ENCODE results near the gene AIF1. TPM values are rescaled to one million over a fixed set of nuclear protein-coding genes. Genes with fewer than 3 reads are reported as not detected.

AIF1 gene
- total RNA-seq, 1 experiment from 2014 or later, result not detected

- H3K4me3 ChIP-seq (ENCODE audit: low read length), result no peak overlapping the region
- no peak overlapping the region for H2AFZ ChIP-seq (ENCODE audit: low read length)
- POLR2A ChIA-PET (ENCODE audit: unreplicated experiment), result no interaction called here
- no peaks in the 10 kb centered on the region for H3K79me2 ChIP-seq (ENCODE audit: low read length)
- H3K4me2 ChIP-seq (ENCODE audit: low read length), result no peak overlapping the region
- no peak overlapping the region for H3K9ac ChIP-seq (ENCODE audit: low read length)
- intact Hi-C loops (cut with micrococcal nuclease), result no loop called here
- H3K27ac ChIP-seq (ENCODE audit: low read length), result no peak overlapping the region
- no peaks in the 10 kb centered on the region for H4K20me1 ChIP-seq (ENCODE audit: low read length)
- no TSS peak for BruUV-seq (replicated peaks)
- peaks cover 14% of the 10 kb centered on the region for H3F3A ChIP-seq (ENCODE audit: low read length, unreplicated experiment)
- CTCF ChIA-PET, result no interaction called here
- no peaks in the 10 kb centered on the region for H3K9me3 ChIP-seq (ENCODE audit: low read length)
- H3K27me3 ChIP-seq (ENCODE audit: low read length), result no peaks in the 10 kb centered on the region
- TF ChIP-seq EZH2 (IDR thresholded peaks at IDR 0.05; ENCODE audit: low read length, unreplicated experiment), result no peak
- peaks cover 44% of the 10 kb centered on the region for H3K36me3 ChIP-seq (ENCODE audit: low read depth, low read length)
- no peaks in the 10 kb centered on the region for H3K4me1 ChIP-seq (ENCODE audit: insufficient read depth, low read length)
- no peaks in the 10 kb centered on the region for H3K9me2 ChIP-seq (replicated peaks; ENCODE audit: low read length)
- no peak for ATAC-seq
- no peak for DNase-seq
These were observed 26.3 kb downstream of the AIF1 start for GRCh38 chr6:31641370-31641769.

GRCh38 chr6:31642798-31643570 is 27.9 kb downstream of the AIF1 start:
- Histone ChIP-seq H3K9me2 (replicated peaks; ENCODE audit: low read length) (no peaks in the 10 kb centered on the region), H3K9ac (ENCODE audit: low read length) (no peak overlapping the region), H2AFZ (ENCODE audit: low read length) (no peak overlapping the region), H4K20me1 (ENCODE audit: low read length) (no peaks in the 10 kb centered on the region), H3F3A (ENCODE audit: low read length, unreplicated experiment) (peaks cover 10% of the 10 kb centered on the region), H3K9me3 (ENCODE audit: low read length) (no peaks in the 10 kb centered on the region), H3K4me2 (ENCODE audit: low read length) (no peak overlapping the region), H3K27ac (ENCODE audit: low read length) (no peak overlapping the region), H3K36me3 (ENCODE audit: low read depth, low read length) (peaks cover 38% of the 10 kb centered on the region), H3K79me2 (ENCODE audit: low read length) (no peaks in the 10 kb centered on the region), H3K4me1 (ENCODE audit: insufficient read depth, low read length) (no peaks in the 10 kb centered on the region), H3K4me3 (ENCODE audit: low read length) (no peak overlapping the region), H3K27me3 (ENCODE audit: low read length) (no peaks in the 10 kb centered on the region)
- ATAC-seq (no peak), DNase-seq (no peak)
- POLR2A ChIA-PET (ENCODE audit: unreplicated experiment), result interaction anchor here (0.6 kb wide), 2 partner anchors 9 to 75 kb away, joined by 3 to 14 read pairs; partner anchors contain the start of gene BAG6
- CTCF ChIA-PET, result no interaction called here
- no TSS peak for BruUV-seq (replicated peaks)
- intact Hi-C loops (cut with micrococcal nuclease), result no loop called here
- TF ChIP-seq EZH2 (IDR thresholded peaks at IDR 0.05; ENCODE audit: low read length, unreplicated experiment) (no peak), CTCF (conservative IDR thresholded peaks at IDR 0.05; ENCODE audit: low read depth, low read length) (no peak), EZH2phosphoT487 (IDR thresholded peaks at IDR 0.05; ENCODE audit: borderline replicate concordance, low read length) (no peak)

- Histone ChIP-seq H4K20me1 (ENCODE audit: low read length) (no peaks in the 10 kb centered on the region), H3K79me2 (ENCODE audit: low read length) (peaks cover 2% of the 10 kb centered on the region), H3K9me3 (ENCODE audit: low read length) (no peaks in the 10 kb centered on the region), H3K4me2 (ENCODE audit: low read length) (no peak overlapping the region), H2AFZ (ENCODE audit: low read length) (no peak overlapping the region), H3K27ac (ENCODE audit: low read length) (no peak overlapping the region), H3K9ac (ENCODE audit: low read length) (no peak overlapping the region), H3K9me2 (replicated peaks; ENCODE audit: low read length) (no peaks in the 10 kb centered on the region), H3K4me3 (ENCODE audit: low read length) (no peak overlapping the region), H3K4me1 (ENCODE audit: insufficient read depth, low read length) (no peaks in the 10 kb centered on the region), H3F3A (ENCODE audit: low read length, unreplicated experiment) (peaks cover 7% of the 10 kb centered on the region), H3K27me3 (ENCODE audit: low read length) (no peaks in the 10 kb centered on the region), H3K36me3 (ENCODE audit: low read depth, low read length) (peaks cover 44% of the 10 kb centered on the region)
- ATAC-seq, result no peak; the same call in 1 of the 2 replicates
- ChIA-PET POLR2A (ENCODE audit: unreplicated experiment) (interaction anchor here (0.6 kb wide), 2 partner anchors 8 to 74 kb away, joined by 3 to 14 read pairs; partner anchors contain the start of gene BAG6), CTCF (no interaction called here)
- BruUV-seq (replicated peaks), result no TSS peak
- no peak for TF ChIP-seq EZH2phosphoT487 (IDR thresholded peaks at IDR 0.05; ENCODE audit: borderline replicate concordance, low read length)
- TF ChIP-seq EZH2 (IDR thresholded peaks at IDR 0.05; ENCODE audit: low read length, unreplicated experiment), result no peak
- TF ChIP-seq CTCF (conservative IDR thresholded peaks at IDR 0.05; ENCODE audit: low read depth, low read length), result 0 out of 2 replicates have a peak, but pooled peaks have one; percentile 11
- intact Hi-C loops (cut with micrococcal nuclease), result no loop called here
- no peak for DNase-seq
These were observed 28.9 kb downstream of the AIF1 start for GRCh38 chr6:31643818-31644454.

Data from PC-3 (cell line).